ENCODE data around the gene GNG8. TPM values are rescaled to one million over a fixed set of nuclear protein-coding genes. Genes with fewer than 3 reads are reported as not detected.

GNG8 gene
- total RNA-seq, 1 experiment from 2014 or later, result not detected

DNA sequence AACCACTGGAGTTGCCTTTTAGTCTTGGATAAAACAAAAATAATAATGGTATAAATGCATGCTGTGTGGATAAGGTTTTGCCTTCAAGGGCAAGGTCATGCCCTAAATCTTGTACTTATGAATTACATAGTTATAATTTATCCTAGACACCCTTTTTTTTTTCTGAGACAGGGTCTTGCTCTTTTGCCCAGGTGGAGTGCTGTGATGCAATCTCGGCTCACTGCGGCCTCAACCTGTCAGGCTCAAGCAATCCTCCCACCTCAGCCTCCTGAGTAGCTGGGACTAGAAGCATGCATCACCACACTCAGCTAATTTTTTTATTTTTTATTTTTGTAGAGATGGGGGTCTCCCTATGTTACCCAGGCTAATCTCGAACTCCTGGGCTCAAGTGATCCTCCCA lies 32.7 kb upstream of the GNG8 start:
- CTCF ChIA-PET, result no interaction called here
- ATAC-seq (no peak), DNase-seq (ENCODE audit: low read depth, low spot score) (no peak)
- Histone ChIP-seq H3K9me3 (ENCODE audit: control insufficient read depth in 1 of 2, insufficient read depth in 1 of 2, low read depth in 1 of 2, low read length in 2 of 2) (no peaks in the 10 kb centered on the region), H3K9me2 (ENCODE audit: insufficient read depth) (no peaks in the 10 kb centered on the region), H3K79me2 (ENCODE audit: insufficient read depth, low read length) (no peaks in the 10 kb centered on the region), H3K4me3 (replicated peaks in 1 of 2; ENCODE audit: low read depth in 1 of 2, low read length in 2 of 2) (no peak overlapping the region), H3K4me2 (ENCODE audit: low read length) (no peak overlapping the region), H4K20me1 (ENCODE audit: insufficient read depth) (no peaks in the 10 kb centered on the region), H2AFZ (ENCODE audit: low read depth, low read length, poor library complexity, severe bottlenecking) (no peak overlapping the region), H3K9ac (ENCODE audit: low read length) (no peak overlapping the region), H3K27ac (ENCODE audit: low read depth, low read length) (no peak overlapping the region), H3K27me3 (ENCODE audit: insufficient read depth, low read length) (no peaks in the 10 kb centered on the region), H3K4me1 (ENCODE audit: control insufficient read depth in 1 of 2, insufficient read depth in 2 of 2, low read length in 2 of 2) (no peaks in the 10 kb centered on the region), H3K36me3 (ENCODE audit: control insufficient read depth in 1 of 2, insufficient read depth in 2 of 2, low read length in 2 of 2) (peaks cover 0 to 3% of the 10 kb centered on the region in 2 experiments; a peak in 1 of 4 replicates)
- RAD21 ChIA-PET (ENCODE audit: low non-redundant PET in 1 of 2, low total read pairs in 2 of 2, uncharacterized antibody in 2 of 2, unreplicated experiment in 2 of 2), result no interaction called here
- no TSS peak for BruUV-seq (replicated peaks)
- TF ChIP-seq CEBPB (IDR thresholded peaks at IDR 0.05; ENCODE audit: low read depth), result no peak
- intact Hi-C loops (cut with micrococcal nuclease), result no loop called here
- POLR2A ChIA-PET, result no interaction called here

DNA sequence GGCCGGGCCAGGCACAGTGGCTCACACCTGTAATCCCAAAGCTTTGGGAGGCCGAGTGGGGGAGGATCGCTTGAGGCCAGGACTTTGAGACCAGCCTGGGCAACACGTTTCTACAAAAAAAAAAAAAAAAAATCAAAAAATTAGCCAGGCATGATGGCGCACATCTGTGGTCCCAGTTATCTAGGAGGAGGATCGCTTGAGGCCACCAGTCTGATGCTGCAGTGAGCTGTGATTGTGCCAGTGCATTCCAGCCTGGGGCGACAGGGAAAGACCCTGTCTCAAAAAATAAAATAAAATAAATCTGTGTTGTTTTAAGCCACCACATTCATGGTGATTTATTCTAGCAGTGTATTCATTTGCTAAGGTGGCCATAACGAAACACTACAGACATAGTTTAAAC lies 29.1 kb upstream of the GNG8 start:
- no TSS peak for BruUV-seq (replicated peaks)
- ATAC-seq, result no peak
- H2AFZ ChIP-seq (ENCODE audit: low read depth, low read length, poor library complexity, severe bottlenecking), result no peak overlapping the region
- H3K4me2 ChIP-seq (ENCODE audit: low read length), result no peak overlapping the region
- ChIA-PET RAD21 (ENCODE audit: low non-redundant PET in 1 of 2, low total read pairs in 2 of 2, uncharacterized antibody in 2 of 2, unreplicated experiment in 2 of 2) (interaction anchor here in 1 of 2 experiments (0.6 kb wide), 1 partner anchor 51 kb away, joined by 3 read pairs; no protein-coding TSS in a partner anchor), CTCF (interaction anchor here (4.4 kb wide), 1 partner anchor 51 kb away, joined by 217 read pairs; no protein-coding TSS in a partner anchor), POLR2A (interaction anchor here (0.6 kb wide), 1 partner anchor 9 kb away, joined by 3 read pairs; no protein-coding TSS in a partner anchor)
- no peak overlapping the region for H3K27ac ChIP-seq (ENCODE audit: low read depth, low read length)
- peaks cover 14 to 21% of the 10 kb centered on the region in 2 experiments for H3K4me1 ChIP-seq (ENCODE audit: control insufficient read depth in 1 of 2, insufficient read depth in 2 of 2, low read length in 2 of 2)
- H3K79me2 ChIP-seq (ENCODE audit: insufficient read depth, low read length), result no peaks in the 10 kb centered on the region
- DNase-seq (ENCODE audit: low read depth, low spot score), result no peak
- no peak overlapping the region for H3K4me3 ChIP-seq (replicated peaks in 1 of 2; ENCODE audit: low read depth in 1 of 2, low read length in 2 of 2)
- H3K9me2 ChIP-seq (ENCODE audit: insufficient read depth), result no peaks in the 10 kb centered on the region
- H3K9ac ChIP-seq (ENCODE audit: low read length), result no peak overlapping the region
- no peaks in the 10 kb centered on the region for H3K36me3 ChIP-seq (ENCODE audit: control insufficient read depth in 1 of 2, insufficient read depth in 2 of 2, low read length in 2 of 2)
- intact Hi-C loops (cut with micrococcal nuclease), result no loop called here
- H3K9me3 ChIP-seq (ENCODE audit: control insufficient read depth in 1 of 2, insufficient read depth in 1 of 2, low read depth in 1 of 2, low read length in 2 of 2), result no peaks in the 10 kb centered on the region
- no peaks in the 10 kb centered on the region for H4K20me1 ChIP-seq (ENCODE audit: insufficient read depth)
- no peaks in the 10 kb centered on the region for H3K27me3 ChIP-seq (ENCODE audit: insufficient read depth, low read length)
- TF ChIP-seq YY1 (IDR thresholded peaks at IDR 0.05; ENCODE audit: extremely low read depth, insufficient replicate concordance, low read depth, low read length) (no peak), SP1 (IDR thresholded peaks at IDR 0.05; ENCODE audit: low read depth) (no peak), ZBTB33 (IDR thresholded peaks at IDR 0.05; ENCODE audit: extremely low read depth, insufficient replicate concordance, low read length) (no peak), CEBPB (IDR thresholded peaks at IDR 0.05; ENCODE audit: low read depth) (no peak), ZNF274 (IDR thresholded peaks at IDR 0.05; ENCODE audit: low read depth, low read length) (no peak), ELF1 (IDR thresholded peaks at IDR 0.05; ENCODE audit: borderline replicate concordance, low read depth) (no peak), CBX3 (IDR thresholded peaks at IDR 0.05; ENCODE audit: low read depth) (no peak), ZFX (IDR thresholded peaks at IDR 0.05) (no peak), POLR2AphosphoS5 (IDR thresholded peaks at IDR 0.05; ENCODE audit: low read depth, low read length) (no peak), TCF7L2 (IDR thresholded peaks at IDR 0.05; ENCODE audit: borderline replicate concordance, extremely low read depth, insufficient read depth, insufficient read length) (no peak), FOSL1 (IDR thresholded peaks at IDR 0.05; ENCODE audit: low read depth) (no peak), EZH2 (IDR thresholded peaks at IDR 0.05) (no peak), POLR2A (IDR thresholded peaks at IDR 0.05; ENCODE audit: borderline replicate concordance, extremely low read depth, insufficient read depth, insufficient read length) (no peak)
- TF ChIP-seq, protein P1, sequence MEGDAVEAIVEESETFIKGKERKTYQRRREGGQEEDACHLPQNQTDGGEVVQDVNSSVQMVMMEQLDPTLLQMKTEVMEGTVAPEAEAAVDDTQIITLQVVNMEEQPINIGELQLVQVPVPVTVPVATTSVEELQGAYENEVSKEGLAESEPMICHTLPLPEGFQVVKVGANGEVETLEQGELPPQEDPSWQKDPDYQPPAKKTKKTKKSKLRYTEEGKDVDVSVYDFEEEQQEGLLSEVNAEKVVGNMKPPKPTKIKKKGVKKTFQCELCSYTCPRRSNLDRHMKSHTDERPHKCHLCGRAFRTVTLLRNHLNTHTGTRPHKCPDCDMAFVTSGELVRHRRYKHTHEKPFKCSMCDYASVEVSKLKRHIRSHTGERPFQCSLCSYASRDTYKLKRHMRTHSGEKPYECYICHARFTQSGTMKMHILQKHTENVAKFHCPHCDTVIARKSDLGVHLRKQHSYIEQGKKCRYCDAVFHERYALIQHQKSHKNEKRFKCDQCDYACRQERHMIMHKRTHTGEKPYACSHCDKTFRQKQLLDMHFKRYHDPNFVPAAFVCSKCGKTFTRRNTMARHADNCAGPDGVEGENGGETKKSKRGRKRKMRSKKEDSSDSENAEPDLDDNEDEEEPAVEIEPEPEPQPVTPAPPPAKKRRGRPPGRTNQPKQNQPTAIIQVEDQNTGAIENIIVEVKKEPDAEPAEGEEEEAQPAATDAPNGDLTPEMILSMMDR (IDR thresholded peaks at IDR 0.05 in 2 of 3, conservative IDR thresholded peaks at IDR 0.05 in 1 of 3; ENCODE audit: borderline replicate concordance in 1 of 3, insufficient read depth in 1 of 3, low read depth in 2 of 3, low read length in 2 of 3), result no peak

All from HCT116 (cell line).